IMR-90 (cell line): ENCODE data around the gene ARHGAP10. TPM values are rescaled to one million over a fixed set of nuclear protein-coding genes. Genes with fewer than 3 reads are reported as not detected.

Source experiments
- ATAC-seq: fragments of 200-7000 bp; cut with Tn5 transposase; 2 replicates; pipeline ENCODE4 v1.9.1; 2020; ENCODE audit warnings: low read depth, mild to moderate bottlenecking, moderate library complexity
- BruUV-seq: library from RNA; stranded (reverse); fragments of 400-500 nt; replicated peaks from 2 replicates; lab custom pipeline; 2021; lab: Mats Ljungman, UMichigan
- CTCF ChIA-PET: fragments of 300-600 bp; formaldehyde crosslinking; extraction: SDS; loops from one replicate; lab custom pipeline; 2021; ENCODE audit warnings: antibody characterized with exemption; lab: Yijun Ruan, JAX
- POLR2A ChIA-PET: fragments of 300-600 bp; sonication (Branson Sonifier 250); formaldehyde crosslinking; loops from one replicate; lab custom pipeline; 2022; ENCODE audit warnings: antibody characterized with exemption; ENCODE audit not compliant: unreplicated experiment; lab: Charles Lee
- DNase-seq: peaks from one replicate; pipeline ENCODE4 v3.0.0; 2013
- H2AFZ ChIP-seq: replicated peaks from 2 replicates; pipeline ENCODE3; 2013; ENCODE audit warnings: low read length, mild to moderate bottlenecking; ENCODE audit not compliant: poor library complexity
- H2AK5ac ChIP-seq: 2 replicates; pipeline ENCODE4 v1.6.1; 2013; ENCODE audit warnings: low read depth, low read length, inconsistent platforms
- H2AK9ac ChIP-seq: replicated peaks from 2 replicates; pipeline ENCODE3; 2013; ENCODE audit warnings: mild to moderate bottlenecking, low read depth, low read length, moderate library complexity; ENCODE audit not compliant: poor library complexity
- H2BK120ac ChIP-seq: 2 replicates; pipeline ENCODE4 v1.6.1; 2013; ENCODE audit warnings: low read depth, low read length, inconsistent platforms
- H2BK15ac ChIP-seq: 3 replicates; pipeline ENCODE4 v1.6.1; 2013; ENCODE audit warnings: low read depth, low read length, inconsistent platforms
- H2BK20ac ChIP-seq: 2 replicates; pipeline ENCODE4 v1.6.1; 2013; ENCODE audit warnings: low read depth, mild to moderate bottlenecking, inconsistent platforms, low read length, moderate library complexity
- H2BK5ac ChIP-seq: 2 replicates; pipeline ENCODE4 v1.6.1; 2013; ENCODE audit warnings: mild to moderate bottlenecking, low read depth, low read length, inconsistent platforms; ENCODE audit not compliant: poor library complexity, severe bottlenecking
- H3K14ac ChIP-seq: replicated peaks from 2 replicates; pipeline ENCODE4 v1.6.1; 2013; ENCODE audit warnings: low read depth, low read length, inconsistent platforms
- H3K18ac ChIP-seq: 2 replicates; pipeline ENCODE4 v1.6.1; 2013; ENCODE audit warnings: low read depth, low read length, control low read depth
- H3K23ac ChIP-seq: 2 replicates; pipeline ENCODE4 v1.6.1; 2013; ENCODE audit warnings: low read depth, low read length, inconsistent platforms
- H3K27ac ChIP-seq: 2 replicates; pipeline ENCODE4 v1.5.1; 2013; ENCODE audit warnings: mild to moderate bottlenecking, control low read depth, low read length; ENCODE audit not compliant: insufficient read depth
- H3K27me3 ChIP-seq: 2 replicates; pipeline ENCODE4 v1.6.1; 2013; ENCODE audit warnings: low read length; ENCODE audit not compliant: control insufficient read depth, insufficient read depth
- H3K36me3 ChIP-seq: 2 replicates; pipeline ENCODE4 v1.6.1; 2013; ENCODE audit warnings: low read length, mixed read lengths; ENCODE audit not compliant: control insufficient read depth, insufficient read depth
- H3K4ac ChIP-seq: 2 replicates; pipeline ENCODE4 v1.6.1; 2013; ENCODE audit warnings: low read depth, low read length, inconsistent platforms
- H3K4me1 ChIP-seq: 2 replicates; pipeline ENCODE4 v1.6.1; 2013; ENCODE audit warnings: low read length, mixed read lengths; ENCODE audit not compliant: control insufficient read depth, insufficient read depth
- H3K4me2 ChIP-seq: 2 replicates; pipeline ENCODE4 v1.6.1; 2013; ENCODE audit warnings: low read depth, mild to moderate bottlenecking, control low read depth, low read length, moderate library complexity
- H3K4me3 ChIP-seq: 2 replicates; pipeline ENCODE4 v1.5.1; 2013; ENCODE audit warnings: low read depth, mild to moderate bottlenecking, control low read depth, low read length, moderate library complexity; ENCODE audit not compliant: insufficient read depth
- H3K56ac ChIP-seq: 2 replicates; pipeline ENCODE4 v1.6.1; 2013; ENCODE audit warnings: low read length, inconsistent platforms; ENCODE audit not compliant: insufficient read depth; ENCODE audit errors: extremely low read depth
- H3K79me1 ChIP-seq, 2 experiments: 2 replicates each; pipeline ENCODE4 v1.6.1; 2013; ENCODE audit warnings: low read length in 2 of 2, inconsistent platforms in 1 of 2, low read depth in 1 of 2
- H3K9ac ChIP-seq: 2 replicates; pipeline ENCODE4 v1.6.1; 2013; ENCODE audit warnings: low read depth, low read length, control low read depth
- H3K9me1 ChIP-seq: 2 replicates; pipeline ENCODE4 v1.6.1; 2013; ENCODE audit warnings: low read length, inconsistent platforms; ENCODE audit not compliant: insufficient read depth
- H3K9me3 ChIP-seq: 2 replicates; pipeline ENCODE4 v1.6.1; 2013; ENCODE audit warnings: low read length; ENCODE audit not compliant: control insufficient read depth, insufficient read depth
- H4K20me1 ChIP-seq: 2 replicates; pipeline ENCODE4 v1.6.1; 2013; ENCODE audit warnings: low read length, inconsistent platforms; ENCODE audit not compliant: insufficient read depth
- H4K5ac ChIP-seq: 2 replicates; pipeline ENCODE4 v1.6.1; 2013; ENCODE audit warnings: mild to moderate bottlenecking, low read depth, low read length, control low read depth
- H4K8ac ChIP-seq, 2 experiments: 2 replicates each; pipeline ENCODE4 v1.6.1; 2013; ENCODE audit warnings: low read depth in 2 of 2, low read length in 2 of 2, control low read depth in 1 of 2, inconsistent platforms in 1 of 2
- H4K91ac ChIP-seq: 2 replicates; pipeline ENCODE4 v1.6.1; 2013; ENCODE audit warnings: low read depth, low read length, inconsistent platforms; ENCODE audit not compliant: insufficient read depth
- CHD1 ChIP-seq: IDR thresholded peaks from 2 replicates; pipeline ENCODE4 v1.6.1; 2012; ENCODE audit warnings: low read depth, low read length, improper control_type of control experiment
- FOS ChIP-seq: fragments of 150-350 bp; IDR thresholded peaks from 2 replicates; pipeline ENCODE4 v1.6.1; 2016; ENCODE audit warnings: low read depth, low read length
- MAFK ChIP-seq: IDR thresholded peaks from 2 replicates; pipeline ENCODE4 v1.6.1; 2012; ENCODE audit warnings: low read depth, low read length, improper control_type of control experiment
- MAZ ChIP-seq: IDR thresholded peaks from 2 replicates; pipeline ENCODE4 v1.6.1; 2012; ENCODE audit warnings: low read depth, mild to moderate bottlenecking, low read length, improper control_type of control experiment, moderate library complexity, borderline replicate concordance
- MXI1 ChIP-seq: IDR thresholded peaks from 2 replicates; pipeline ENCODE4 v1.6.1; 2012; ENCODE audit warnings: low read depth, mild to moderate bottlenecking, low read length, moderate library complexity, borderline replicate concordance
- NFE2L2 ChIP-seq: fragments of 150-350 bp; IDR thresholded peaks from 2 replicates; pipeline ENCODE4 v1.6.1; 2016; ENCODE audit warnings: low read depth, mild to moderate bottlenecking, low read length
- POLR2A ChIP-seq: IDR thresholded peaks from 2 replicates; pipeline ENCODE4 v1.6.1; 2012; ENCODE audit warnings: mild to moderate bottlenecking, low read depth, low read length
- RAD21 ChIP-seq: IDR thresholded peaks from 2 replicates; pipeline ENCODE4 v1.6.1; 2012; ENCODE audit warnings: low read length, improper control_type of control experiment
- SMC3 ChIP-seq: fragments of 150-350 bp; IDR thresholded peaks from 2 replicates; pipeline ENCODE4 v1.6.1; 2016; ENCODE audit warnings: low read depth, mild to moderate bottlenecking, antibody characterized with exemption, low read length, moderate library complexity
- USF2 ChIP-seq: fragments of 150-350 bp; IDR thresholded peaks from 2 replicates; pipeline ENCODE4 v1.6.1; 2017; ENCODE audit warnings: mild to moderate bottlenecking, antibody characterized with exemption, low read length, low read depth
- WGBS, 2 experiments: methylation state at CpG; one replicate each; pipeline versions ENCODE4 v1.1.5 to v1.1.7; 2013; ENCODE audit warnings: missing lambda C conversion rate in 2 of 2; ENCODE audit not compliant: insufficient read length in 1 of 2; ENCODE audit errors: extremely low coverage in 2 of 2; 5-methylcytosine and 5-hydroxymethylcytosine counted together
- dilution Hi-C: fragments of 300-500 bp; cut with HindIII; formaldehyde crosslinking; loops from one replicate; pipeline ENCODE4 v1.14.3; 2018; ENCODE audit warnings: low sequenced_read_pairs; ENCODE audit not compliant: unreplicated experiment
- in situ Hi-C: fragments of 300-500 bp; cut with MboI; formaldehyde crosslinking; loops from 3 replicates; pipeline ENCODE4 v1.14.3; 2019; ENCODE audit warnings: low sequenced_read_pairs, inconsistent platforms, mixed read lengths
- intact Hi-C: fragments of 100-400 bp; cut with micrococcal nuclease; formaldehyde crosslinking; loops from 2 replicates; pipeline ENCODE4 v1.10.0; 2022
- polyA plus RNA-seq, 3 experiments: library from polyadenylated mRNA; depleted of rRNA; stranded (reverse); fragments of >200 nt; gene quantifications; 2 replicates each; pipeline ENCODE4 v1.2.3, GENCODE V29; 2012; ENCODE audit warnings: low replicate concordance in 1 of 3
- total RNA-seq: library from RNA; depleted of rRNA; stranded (reverse); fragments of >200 nt; gene quantifications from 2 replicates; pipeline ENCODE4 v1.2.3, GENCODE V29; 2012

ARHGAP10 gene
- total and polyA plus RNA-seq, 2 of the 4 experiments (the other 2 are of a cell fraction) = 27.1 to 29.4 TPM

DNA sequence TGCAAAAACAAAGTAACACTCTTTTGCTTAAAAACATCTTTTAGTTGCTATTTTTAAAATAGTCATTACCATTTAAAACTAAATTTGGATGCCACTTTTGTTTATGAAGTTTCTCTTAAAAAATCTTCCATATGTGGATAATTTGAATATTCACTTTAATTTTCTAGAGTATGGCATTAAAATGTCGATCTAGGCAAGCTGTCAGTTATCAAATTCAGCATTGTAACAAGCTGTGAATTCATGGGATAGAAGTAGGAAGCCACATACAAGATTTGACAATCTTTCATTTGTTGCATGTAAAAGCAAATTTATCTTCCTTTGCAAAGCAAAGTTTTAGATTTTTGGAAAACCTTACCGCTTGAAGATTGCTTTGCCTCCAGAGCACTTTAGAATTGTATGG is 191.5 kb downstream of the ARHGAP10 start:
- H3K27ac ChIP-seq = no peak overlapping the region
- H3K4me1 ChIP-seq = peaks cover 10% of the 10 kb centered on the region
- no TSS peak for BruUV-seq
- POLR2A ChIA-PET = no interaction called here
- intact Hi-C loops = no loop called here
- no peak overlapping the region for H3K18ac ChIP-seq
- no peak overlapping the region for H3K9ac ChIP-seq
- no peak for ATAC-seq
- H4K91ac ChIP-seq = no peak overlapping the region
- WGBS, 2 experiments = no CpG with 5 or more reads among the region's 2 CpGs
- TF ChIP-seq SMC3 = no peak
- TF ChIP-seq USF2 = no peak
- no peak for TF ChIP-seq CHD1
- TF ChIP-seq MAZ = no peak
- no peak for TF ChIP-seq FOS
- TF ChIP-seq RAD21 = no peak
- no peak for TF ChIP-seq MAFK
- TF ChIP-seq MXI1 = no peak
- no peak for TF ChIP-seq NFE2L2
- TF ChIP-seq POLR2A = no peak
- H4K20me1 ChIP-seq = peaks cover 9% of the 10 kb centered on the region; the same call in 1 of the 2 replicates
- dilution Hi-C loops = no loop called here
- no peak overlapping the region for H4K5ac ChIP-seq
- H3K4ac ChIP-seq = no peak overlapping the region
- H3K79me1 ChIP-seq = peaks cover 11 to 22% of the 10 kb centered on the region in 2 experiments; a peak in 3 of 4 replicates
- in situ Hi-C loops = no loop called here
- H4K8ac ChIP-seq = no peak overlapping the region
- H2BK5ac ChIP-seq = no peak overlapping the region
- H2BK20ac ChIP-seq = no peak overlapping the region
- no peak overlapping the region for H2BK15ac ChIP-seq
- peaks cover 13% of the 10 kb centered on the region for H3K9me1 ChIP-seq
- H3K56ac ChIP-seq = no peak overlapping the region
- no peaks in the 10 kb centered on the region for H3K9me3 ChIP-seq
- no peaks in the 10 kb centered on the region for H3K27me3 ChIP-seq
- no peak overlapping the region for H2AK5ac ChIP-seq
- DNase-seq = no peak
- no peak overlapping the region for H3K23ac ChIP-seq
- no peak overlapping the region for H2AK9ac ChIP-seq
- peaks cover 6% of the 10 kb centered on the region; the same call in 1 of the 2 replicates for H3K36me3 ChIP-seq
- H3K14ac ChIP-seq = no peak overlapping the region
- H3K4me2 ChIP-seq = no peak overlapping the region
- no peak overlapping the region for H3K4me3 ChIP-seq
- H2BK120ac ChIP-seq = no peak overlapping the region
- no peak overlapping the region for H2AFZ ChIP-seq
- CTCF ChIA-PET = no interaction called here
